Tracheal epithelial cell (primary cell): Measurements from ENCODE around the gene GTF2H3. TPM values are rescaled to one million over a fixed set of nuclear protein-coding genes. Genes with fewer than 3 reads are reported as not detected.

ENCODE experiments used
- total RNA-seq: library from RNA; depleted of rRNA; stranded (reverse); fragments of >200 nt; gene quantifications from 2 replicates; pipeline ENCODE4 v1.2.1, GENCODE V29; 2014

The GTF2H3 gene
- 61.4 and 68.0 TPM in 2 replicates for total RNA-seq

DNA sequence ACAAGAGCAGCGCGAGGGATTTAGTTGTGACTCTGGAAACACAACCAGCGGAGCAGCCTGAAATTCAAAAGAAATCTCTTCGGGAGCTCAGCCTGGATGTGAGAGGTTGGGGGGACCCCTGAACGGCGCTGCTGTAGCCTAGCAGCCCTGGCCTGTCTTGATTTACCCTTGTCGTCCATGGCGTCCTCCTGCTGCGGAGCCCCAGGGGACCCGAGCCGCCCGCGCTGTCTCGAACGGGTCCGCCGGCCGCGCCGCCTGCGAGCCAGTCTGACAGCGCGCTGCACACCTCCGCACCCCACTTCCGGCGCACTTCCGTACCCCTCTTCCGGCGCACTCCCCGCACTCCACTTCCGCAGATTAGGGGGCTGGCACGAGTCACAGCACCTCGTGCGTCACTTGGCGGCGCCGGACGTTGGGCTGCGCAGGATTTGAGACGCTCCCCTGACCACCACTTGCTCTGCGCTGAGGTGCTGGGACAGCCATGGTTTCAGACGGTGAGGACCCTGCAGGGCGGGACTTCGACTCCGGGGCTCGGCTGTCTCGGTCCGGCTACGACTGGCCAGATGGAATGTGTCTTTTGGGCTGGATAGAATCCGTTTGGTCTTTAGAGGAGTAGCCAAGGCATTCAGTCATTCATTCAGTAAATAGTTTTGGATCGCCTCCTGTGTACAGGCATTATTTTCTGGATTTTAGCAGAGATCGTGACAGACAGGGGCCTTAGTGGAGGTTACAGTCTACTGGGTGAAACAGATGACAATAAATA is at the start of gene GTF2H3, which contains the start of gene EIF2B1:
Gene GTF2H3 (plus strand): TSS at position 451 of the 763 bp plus-strand sequence. CDS start 31 bp downstream, at position 482.
Gene EIF2B1 (minus strand): TSS at position 308 of the 763 bp plus-strand sequence. CDS start 129 bp downstream, at position 179.

DNA sequence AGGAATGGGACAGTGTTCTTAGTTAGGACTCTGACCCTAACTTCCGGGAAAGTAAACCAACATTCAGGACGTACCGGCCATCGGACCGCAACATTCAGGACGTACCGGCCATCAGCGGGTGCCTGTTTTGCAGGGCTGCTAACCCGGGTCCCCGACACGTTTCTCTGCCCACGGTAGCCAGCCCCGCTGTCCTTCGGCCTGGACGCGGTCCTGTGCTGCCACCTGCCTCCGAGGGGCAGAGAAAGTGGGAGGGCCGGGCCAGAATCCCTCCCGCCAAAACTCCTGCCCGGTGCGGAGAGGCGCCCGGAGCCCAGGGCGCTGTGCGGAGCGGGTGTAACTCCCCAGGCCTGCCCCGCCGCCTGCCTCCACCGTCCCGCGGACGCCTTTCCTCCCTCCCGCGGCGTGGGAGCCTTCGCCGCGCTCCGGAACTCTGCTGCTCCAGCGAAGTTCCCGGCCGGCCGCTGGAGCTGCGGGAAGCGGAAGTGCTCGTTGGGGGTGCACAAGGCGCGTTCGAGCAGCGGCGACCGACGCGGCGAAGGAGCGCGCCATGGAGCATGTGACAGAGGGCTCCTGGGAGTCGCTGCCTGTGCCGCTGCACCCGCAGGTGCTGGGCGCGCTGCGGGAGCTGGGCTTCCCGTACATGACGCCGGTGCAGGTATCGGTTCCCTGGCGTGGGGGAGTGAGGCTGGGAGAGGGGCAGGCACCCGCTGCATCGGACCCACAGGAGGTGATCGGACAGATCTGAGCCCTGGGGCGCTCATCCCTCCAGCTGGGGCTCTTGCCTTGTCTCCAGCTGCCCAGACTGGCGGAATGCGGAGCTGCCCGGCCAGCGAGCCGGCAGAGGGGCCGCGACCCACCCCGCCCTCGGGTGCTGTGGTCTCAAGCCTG is 31.8 kb upstream of the GTF2H3 start, which contains the start of gene DDX55:
Gene DDX55 (plus strand): TSS at position 498 of the 888 bp plus-strand sequence. CDS start 50 bp downstream, at position 548.

DNA sequence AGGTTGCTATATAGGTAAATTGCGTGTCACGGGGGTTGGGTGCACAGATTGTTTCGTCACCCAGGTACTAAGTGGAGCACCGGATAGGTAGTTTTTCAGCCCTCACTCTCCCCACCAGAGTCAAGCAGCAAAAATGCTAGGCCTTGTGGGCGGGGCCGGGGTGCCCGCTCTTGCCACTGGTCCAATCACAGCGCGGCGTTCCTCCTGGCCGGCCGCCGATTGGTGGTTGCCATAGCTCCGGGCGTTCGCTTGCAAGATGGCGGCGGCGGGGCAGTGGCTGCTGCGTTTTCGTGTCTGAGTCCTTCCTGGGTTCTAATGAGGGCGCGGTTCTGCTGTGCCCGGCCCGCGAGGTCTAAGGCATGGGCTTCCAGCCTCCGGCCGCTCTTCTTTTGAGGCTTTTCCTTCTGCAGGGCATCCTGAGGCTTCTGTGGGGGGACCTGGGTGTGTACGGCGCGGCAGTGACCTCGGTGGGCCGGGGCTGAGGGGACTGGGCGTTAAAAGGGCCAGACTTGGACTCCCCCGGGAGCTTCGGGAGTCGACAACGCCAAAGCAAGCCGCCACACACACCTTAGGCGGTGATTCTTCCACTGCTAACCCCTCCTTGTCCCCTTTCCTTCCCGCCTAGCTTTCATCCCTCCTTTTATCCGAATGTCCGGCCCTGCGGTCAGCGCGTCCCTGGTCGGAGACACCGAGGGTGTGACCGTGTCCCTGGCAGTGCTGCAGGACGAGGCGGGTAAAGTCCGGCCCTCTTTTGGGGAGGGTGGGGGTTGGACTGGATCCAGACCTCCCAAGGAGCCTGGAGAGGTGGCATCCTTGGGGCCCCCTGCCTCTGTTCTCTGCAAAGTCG is 37.5 kb downstream of the GTF2H3 start, which contains the start of gene TCTN2:
Gene TCTN2 (plus strand): TSS at position 232 of the 847 bp plus-strand sequence. CDS start 128 bp downstream, at position 360.

Other genes starting within 250 kb of the GTF2H3 start
- gene KMT5A, start 249.7 kb upstream of the GTF2H3 start, total RNA-seq: 38.1 and 46.0 TPM in 2 replicates
- gene RILPL2, start 197.1 kb upstream of the GTF2H3 start, total RNA-seq: 3.0 and 3.9 TPM in 2 replicates
- 8.9 and 9.2 TPM in 2 replicates for gene SNRNP35, start 175.7 kb upstream of the GTF2H3 start, total RNA-seq
- gene RILPL1, start 100.1 kb upstream of the GTF2H3 start, total RNA-seq: 5.3 and 6.4 TPM in 2 replicates
- 383 and 386 TPM in 2 replicates for gene TMED2, start 49.3 kb upstream of the GTF2H3 start, total RNA-seq
- 15.2 and 25.6 TPM in 2 replicates for gene DDX55, start 31.7 kb upstream of the GTF2H3 start, total RNA-seq
- gene EIF2B1, start 143 bp upstream of the GTF2H3 start, total RNA-seq: 62.2 and 72.3 TPM in 2 replicates
- 3.1 and 3.2 TPM in 2 replicates for gene TCTN2, start 37.3 kb downstream of the GTF2H3 start, total RNA-seq
- 17.3 and 36.1 TPM in 2 replicates for gene ATP6V0A2, start 78.5 kb downstream of the GTF2H3 start, total RNA-seq
- under 0.01 TPM in 2 replicates for gene DNAH10, start 128.5 kb downstream of the GTF2H3 start, total RNA-seq